Activated T-helper 1 cell treated with anti-CD3 and anti-CD28 coated beads, Interleukin-12 subunit alpha, Interleukin-12 subunit beta, Interleukin-2, Interleukin-4 antibody, amounts not matched to agents 30 ng/mL and 10 ng/mL and 1 ng/mL, durations not matched to agents 14 hours and 24 hours and 36 hours (primary cell): Measurements from ENCODE around the gene EBF3. TPM values are rescaled to one million over a fixed set of nuclear protein-coding genes. Genes with fewer than 3 reads are reported as not detected.

Experiments used
- DNase-seq: peaks from one replicate; pipeline ENCODE4 v3.0.0; 2021; ENCODE audit warnings: low spot score
- H3K27ac Mint-ChIP-seq: one replicate; pipeline ENCODE4 v1.8.0; 2021; ENCODE audit warnings: mild to moderate bottlenecking, mixed read lengths
- H3K27me3 Mint-ChIP-seq: one replicate; pipeline ENCODE4 v1.8.0; 2022; ENCODE audit warnings: mild to moderate bottlenecking, moderate library complexity, mixed read lengths; ENCODE audit not compliant: insufficient read depth
- H3K36me3 Mint-ChIP-seq: one replicate; pipeline ENCODE4 v1.8.0; 2021; ENCODE audit warnings: low read depth, mixed read lengths
- H3K4me1 Mint-ChIP-seq: one replicate; pipeline ENCODE4 v1.8.0; 2021; ENCODE audit warnings: low read depth, mixed read lengths
- H3K4me3 Mint-ChIP-seq: one replicate; pipeline ENCODE4 v1.8.0; 2021; ENCODE audit warnings: mild to moderate bottlenecking, moderate library complexity, mixed read lengths
- H3K9me3 Mint-ChIP-seq: one replicate; pipeline ENCODE4 v1.8.0; 2021; ENCODE audit warnings: mixed read lengths
- intact Hi-C: fragments of 100-400 bp; cut with micrococcal nuclease; formaldehyde crosslinking; loops from one replicate; pipeline ENCODE4 v1.15.1; 2024
- total RNA-seq: library from RNA; stranded (reverse); gene quantifications from 2 replicates; pipeline ENCODE4 v1.2.3, GENCODE V29; 2022

EBF3 gene
- total RNA-seq, 1 donor from 2014 or later: not detected

GRCh38 chr10:129933456-129934092, 30.5 kb downstream of the EBF3 start:
- no peaks in the 10 kb centered on the region for H3K9me3 Mint-ChIP-seq

DNA sequence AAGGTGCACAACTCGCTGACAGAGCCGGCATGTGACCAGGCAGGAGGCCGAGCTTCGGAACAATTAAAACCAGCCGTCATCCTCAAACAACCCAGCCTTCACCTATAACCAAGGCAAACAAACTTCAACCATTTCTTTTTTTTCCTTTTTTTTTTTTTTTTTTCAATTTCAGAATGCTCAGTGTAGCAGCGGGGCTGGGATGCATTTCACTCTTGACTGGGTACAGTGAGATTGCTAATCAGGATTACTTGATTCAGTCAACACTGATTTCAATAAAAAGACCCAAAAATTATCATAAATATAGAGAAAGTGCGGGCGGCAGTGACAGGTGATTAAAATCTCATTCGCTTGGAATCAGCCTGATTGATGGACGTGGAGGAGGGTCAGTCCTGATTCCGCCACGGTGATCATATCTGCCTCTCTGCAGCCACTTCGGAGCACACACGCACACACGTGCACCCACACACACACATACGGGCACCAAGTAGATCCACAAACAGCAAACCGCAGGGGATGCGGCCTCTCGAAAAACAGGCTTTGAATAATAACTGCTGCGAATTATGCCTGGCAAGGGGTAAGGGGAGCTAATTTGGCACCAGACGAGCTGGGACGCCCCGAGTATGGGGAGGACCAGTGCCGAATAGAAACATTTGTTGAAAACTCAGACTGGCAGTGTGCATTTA, 31.2 kb downstream of the EBF3 start:
- DNase-seq: no peak
- H3K4me3 Mint-ChIP-seq: no peak overlapping the region
- H3K9me3 Mint-ChIP-seq: no peaks in the 10 kb centered on the region
- no peaks in the 10 kb centered on the region for H3K27me3 Mint-ChIP-seq
- no peak overlapping the region for H3K27ac Mint-ChIP-seq
- H3K4me1 Mint-ChIP-seq: no peaks in the 10 kb centered on the region
- intact Hi-C loops: no loop called here
- no peaks in the 10 kb centered on the region for H3K36me3 Mint-ChIP-seq

More at GRCh38 chr10:129933456-129934092, 30.5 kb downstream of the EBF3 start:
- Mint-ChIP-seq H3K27ac (no peak overlapping the region), H3K4me1 (no peaks in the 10 kb centered on the region), H3K27me3 (no peaks in the 10 kb centered on the region), H3K4me3 (no peak overlapping the region), H3K36me3 (no peaks in the 10 kb centered on the region)
- no peak for DNase-seq
- intact Hi-C loops: no loop called here

- no peaks in the 10 kb centered on the region for H3K9me3 Mint-ChIP-seq
- DNase-seq: no peak
- H3K4me3 Mint-ChIP-seq: no peak overlapping the region
- no peak overlapping the region for H3K27ac Mint-ChIP-seq
- intact Hi-C loops: no loop called here
- H3K36me3 Mint-ChIP-seq: no peaks in the 10 kb centered on the region
- no peaks in the 10 kb centered on the region for H3K27me3 Mint-ChIP-seq
- H3K4me1 Mint-ChIP-seq: no peaks in the 10 kb centered on the region
Measured at GRCh38 chr10:129932182-129932581, 31.9 kb downstream of the EBF3 start.

DNA sequence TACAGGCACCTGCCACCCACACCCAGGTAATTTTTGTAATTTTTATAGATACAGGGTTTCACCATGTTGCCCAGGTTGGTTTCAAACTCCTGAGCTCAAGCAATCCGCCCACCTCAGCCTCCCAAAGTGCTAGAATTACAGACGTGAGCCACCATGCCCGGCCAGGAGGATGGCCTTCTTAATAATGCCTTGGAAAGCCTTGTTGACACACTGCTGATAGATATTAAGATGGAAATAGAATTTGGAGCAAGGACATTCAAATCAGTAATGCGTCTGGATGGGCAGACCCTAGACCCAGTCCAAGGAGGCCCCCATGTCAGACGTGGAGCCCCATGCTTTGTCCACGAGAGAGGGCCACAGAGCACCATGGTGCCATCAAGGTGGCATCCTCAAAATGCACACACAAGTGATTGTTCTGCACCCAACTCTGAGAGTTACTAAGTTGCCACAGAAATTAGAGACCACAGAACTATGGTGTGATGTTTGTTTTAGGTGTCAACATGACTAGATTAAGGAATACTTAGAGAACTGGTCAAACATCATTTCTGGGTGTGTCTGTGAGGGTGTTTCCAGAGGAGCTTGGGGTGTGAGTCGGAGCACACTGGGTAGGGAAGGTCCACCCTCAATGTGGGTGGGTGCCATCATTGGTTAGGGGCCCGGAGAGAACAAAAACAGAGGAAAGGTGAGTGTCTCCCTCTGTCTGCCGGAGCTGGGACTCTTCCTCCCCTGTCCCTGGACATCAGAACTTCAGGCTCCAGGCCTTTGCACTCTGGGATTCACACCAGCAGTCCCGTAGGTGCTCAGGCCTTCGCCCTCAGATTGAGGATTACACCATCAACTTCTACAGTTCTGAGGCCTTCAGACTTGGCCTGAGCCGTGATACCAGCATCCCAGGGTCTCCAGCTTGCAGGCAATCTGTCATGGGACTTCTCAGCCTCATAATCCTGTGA, 34.5 kb downstream of the EBF3 start:
- no peaks in the 10 kb centered on the region for H3K36me3 Mint-ChIP-seq
- no peak for DNase-seq
- no peak overlapping the region for H3K4me3 Mint-ChIP-seq
- no peaks in the 10 kb centered on the region for H3K4me1 Mint-ChIP-seq
- H3K27me3 Mint-ChIP-seq: no peaks in the 10 kb centered on the region
- no peak overlapping the region for H3K27ac Mint-ChIP-seq
- H3K9me3 Mint-ChIP-seq: no peaks in the 10 kb centered on the region
- intact Hi-C loops: no loop called here

GRCh38 chr10:129927351-129928120, 36.5 kb downstream of the EBF3 start:
- Mint-ChIP-seq H3K9me3 (no peaks in the 10 kb centered on the region), H3K36me3 (no peaks in the 10 kb centered on the region), H3K4me3 (no peak overlapping the region), H3K4me1 (no peaks in the 10 kb centered on the region), H3K27me3 (no peaks in the 10 kb centered on the region), H3K27ac (no peak overlapping the region)
- intact Hi-C loops: no loop called here
- no peak for DNase-seq

GRCh38 chr10:129926066-129927055, 37.7 kb downstream of the EBF3 start:
- Mint-ChIP-seq H3K36me3 (no peaks in the 10 kb centered on the region), H3K27ac (no peak overlapping the region), H3K4me1 (no peaks in the 10 kb centered on the region), H3K4me3 (no peak overlapping the region), H3K27me3 (no peaks in the 10 kb centered on the region), H3K9me3 (no peaks in the 10 kb centered on the region)
- no peak for DNase-seq
- intact Hi-C loops: no loop called here

DNA sequence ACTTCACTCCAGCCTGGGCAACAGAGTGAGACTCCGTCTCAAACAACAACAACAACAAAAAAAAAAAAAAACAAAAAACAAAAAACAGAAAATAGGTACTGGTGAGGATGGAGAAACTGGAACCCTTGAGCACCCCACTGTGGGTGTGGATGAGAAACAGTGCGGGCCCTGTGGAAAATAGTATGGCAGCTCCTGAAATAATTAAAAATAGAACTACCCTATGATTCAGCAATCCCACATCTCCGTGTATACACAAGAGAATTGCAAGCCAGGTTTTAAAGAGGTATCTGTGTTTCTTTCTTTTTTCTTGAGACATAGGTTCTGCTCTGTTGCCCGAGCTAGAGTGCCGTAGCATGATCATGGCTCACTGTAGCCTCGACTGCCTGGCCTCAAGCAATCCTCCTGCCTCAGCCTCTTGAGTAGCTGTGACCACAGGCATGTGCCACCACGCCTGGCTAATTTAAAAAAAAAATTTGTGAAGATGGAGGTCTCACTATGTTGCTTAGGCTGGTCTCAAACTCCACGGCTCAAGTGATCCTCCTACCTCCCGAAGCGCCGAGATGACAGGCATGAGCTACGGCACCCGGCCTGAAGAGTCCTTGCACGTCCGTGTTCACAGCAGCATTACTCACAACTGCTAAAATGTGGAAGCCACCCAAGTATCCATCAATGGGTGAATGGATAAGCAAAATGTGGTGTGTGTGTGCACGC, 39.5 kb downstream of the EBF3 start:
- H3K4me3 Mint-ChIP-seq: no peak overlapping the region
- H3K4me1 Mint-ChIP-seq: no peaks in the 10 kb centered on the region
- no peaks in the 10 kb centered on the region for H3K36me3 Mint-ChIP-seq
- H3K9me3 Mint-ChIP-seq: no peaks in the 10 kb centered on the region
- DNase-seq: no peak
- H3K27me3 Mint-ChIP-seq: no peaks in the 10 kb centered on the region
- intact Hi-C loops: no loop called here
- H3K27ac Mint-ChIP-seq: no peak overlapping the region

DNA sequence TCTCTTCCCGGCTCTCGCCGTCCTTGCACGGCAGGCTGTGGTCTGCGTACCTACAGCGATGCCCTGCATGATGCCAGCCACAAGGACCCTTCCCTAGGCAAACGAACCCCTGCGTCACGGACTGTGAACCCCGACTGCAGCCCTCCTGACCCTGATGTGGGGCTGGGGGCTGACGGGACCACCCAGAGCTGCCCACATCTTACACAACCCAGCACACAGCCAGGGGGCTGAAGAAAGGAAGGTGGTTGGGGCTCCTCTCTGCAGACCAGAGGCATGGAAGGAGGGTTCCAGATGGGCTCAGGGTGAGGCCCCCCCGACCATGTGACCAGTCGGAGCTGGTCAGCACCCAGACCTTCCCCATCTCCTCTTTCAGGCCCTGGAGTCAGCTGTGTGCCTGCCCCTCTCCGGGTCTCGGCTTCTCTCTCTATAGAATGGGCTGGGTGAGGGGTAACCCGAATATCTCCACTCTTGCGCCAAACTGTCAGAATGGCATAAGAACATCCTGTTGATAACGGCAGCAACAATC, 41.4 kb downstream of the EBF3 start:
- H3K27me3 Mint-ChIP-seq: no peaks in the 10 kb centered on the region
- intact Hi-C loops: no loop called here
- no peak overlapping the region for H3K4me3 Mint-ChIP-seq
- H3K36me3 Mint-ChIP-seq: no peaks in the 10 kb centered on the region
- no peak for DNase-seq
- H3K4me1 Mint-ChIP-seq: no peaks in the 10 kb centered on the region
- no peak overlapping the region for H3K27ac Mint-ChIP-seq
- no peaks in the 10 kb centered on the region for H3K9me3 Mint-ChIP-seq

- Mint-ChIP-seq H3K4me1 (no peaks in the 10 kb centered on the region), H3K9me3 (no peaks in the 10 kb centered on the region), H3K27me3 (no peaks in the 10 kb centered on the region), H3K27ac (no peak overlapping the region), H3K4me3 (no peak overlapping the region), H3K36me3 (no peaks in the 10 kb centered on the region)
- DNase-seq: no peak
- intact Hi-C loops: no loop called here
Measured at GRCh38 chr10:129921801-129922597, 42.1 kb downstream of the EBF3 start.

GRCh38 chr10:129921065-129921670, 42.9 kb downstream of the EBF3 start:
- Mint-ChIP-seq H3K36me3 (no peaks in the 10 kb centered on the region), H3K4me3 (no peak overlapping the region), H3K27me3 (no peaks in the 10 kb centered on the region), H3K4me1 (no peaks in the 10 kb centered on the region), H3K9me3 (no peaks in the 10 kb centered on the region), H3K27ac (no peak overlapping the region)
- intact Hi-C loops: no loop called here
- DNase-seq: no peak
